CD4-positive, alpha-beta T cell treated with Interleukin-6 at 100 ng/mL for 8 hours (primary cell): ENCODE measurements around the gene PRRG1.
"Not testable (repeated sequence)": the region's sequence is repeated elsewhere in the genome, so short reads cannot be mapped to it uniquely, and the experiment has no call there.

Experiments
- DNase-seq: peaks from one replicate; pipeline ENCODE4 v3.0.0-alpha.2; 2020; ENCODE audit warnings: mixed read lengths, low spot score

The PRRG1 gene

GRCh38 chrX:37349221-37350033 is at the start of gene PRRG1:
PRRG1 (plus strand) TSS chrX:37349364; CDS start chrX:37406250, 56,886 bp downstream.
- DNase-seq: no peak

- no peak for DNase-seq
These were observed 46.6 kb upstream of the PRRG1 start for GRCh38 chrX:37302569-37302968.

GRCh38 chrX:37305238-37305637 is 43.9 kb upstream of the PRRG1 start:
- DNase-seq: not testable (repeated sequence)

- DNase-seq: no peak
These were observed 34.6 kb upstream of the PRRG1 start for GRCh38 chrX:37314531-37314930.

GRCh38 chrX:37315511-37316248 is 33.5 kb upstream of the PRRG1 start:
- no peak for DNase-seq

GRCh38 chrX:37320541-37321203 is 28.5 kb upstream of the PRRG1 start:
- no peak for DNase-seq

GRCh38 chrX:37330642-37331041 is 18.5 kb upstream of the PRRG1 start:
- no peak for DNase-seq

GRCh38 chrX:37331546-37331945 is 17.6 kb upstream of the PRRG1 start:
- no peak for DNase-seq

- DNase-seq: no peak
These were observed 17.1 kb upstream of the PRRG1 start for GRCh38 chrX:37332055-37332454.

- DNase-seq: no peak
These were observed 16.0 kb upstream of the PRRG1 start for GRCh38 chrX:37332987-37333658.

- no peak for DNase-seq
These were observed 1.7 kb upstream of the PRRG1 start for GRCh38 chrX:37347420-37347819.

GRCh38 chrX:37348231-37348970 is 763 bp upstream of the PRRG1 start:
- DNase-seq: no peak

- no peak for DNase-seq
These were observed 268 bp upstream of the PRRG1 start for GRCh38 chrX:37348971-37349220.

GRCh38 chrX:37350034-37350365 is 836 bp downstream of the PRRG1 start:
- no peak for DNase-seq

- DNase-seq: no peak
These were observed 4.5 kb downstream of the PRRG1 start for GRCh38 chrX:37353646-37354045.

- DNase-seq: no peak
These were observed 8.3 kb downstream of the PRRG1 start for GRCh38 chrX:37357436-37357835.

GRCh38 chrX:37361596-37361995 is 12.4 kb downstream of the PRRG1 start:
- no peak for DNase-seq

- DNase-seq: no peak
These were observed 15.5 kb downstream of the PRRG1 start for GRCh38 chrX:37364666-37365065.

- no peak for DNase-seq
These were observed 18.8 kb downstream of the PRRG1 start for GRCh38 chrX:37367946-37368345.

GRCh38 chrX:37370499-37371141 is 21.5 kb downstream of the PRRG1 start:
- DNase-seq: no peak

GRCh38 chrX:37371578-37371991 is 22.4 kb downstream of the PRRG1 start:
- DNase-seq: no peak
